Left renal pelvis (tissue), 4 donors: ENCODE data around the gene NOTCH4. TPM values are rescaled to one million over a fixed set of nuclear protein-coding genes. Genes with fewer than 3 reads are reported as not detected.
"Not testable (repeated sequence)": the region's sequence is repeated elsewhere in the genome, so short reads cannot be mapped to it uniquely, and the experiment has no call there.

ENCODE experiments used
- DNase-seq, 4 donors: peaks; one replicate each; pipeline ENCODE4 v3.0.0-alpha.2; 2013; ENCODE audit warnings: low read depth in 4 of 4, low spot score in 3 of 4
- polyA plus RNA-seq, 4 donors: library from polyadenylated mRNA; unstranded; fragments of 120-200 nt; gene quantifications; one replicate each; pipeline ENCODE4 v1.2.1, GENCODE V29; 2013; ENCODE audit not compliant: insufficient read length in 4 of 4

Gene NOTCH4
- polyA plus RNA-seq, 4 donors, result 14.3 to 19.3 (median 17.0) TPM

DNA sequence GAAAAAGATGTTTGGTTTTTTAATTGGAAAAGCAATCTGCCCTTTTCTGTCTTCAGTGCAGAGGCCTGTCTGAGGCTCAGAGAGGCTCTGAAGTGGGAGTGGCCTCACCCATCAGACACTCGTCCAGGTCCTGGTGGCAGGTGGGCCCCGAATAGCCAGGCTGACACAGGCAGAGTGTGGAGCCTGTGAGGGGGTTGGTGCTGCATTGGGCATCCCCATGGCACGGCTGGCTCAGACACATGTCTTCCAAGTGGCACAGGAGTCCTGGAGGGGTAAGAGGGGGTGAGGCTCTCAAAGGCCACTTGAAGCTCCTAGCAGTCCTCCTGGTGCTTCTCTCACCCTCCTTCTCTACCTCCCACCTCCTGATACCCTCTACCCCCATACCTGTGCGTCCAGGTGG, 3.8 kb downstream of the NOTCH4 start:
- DNase-seq, result no peak

DNA sequence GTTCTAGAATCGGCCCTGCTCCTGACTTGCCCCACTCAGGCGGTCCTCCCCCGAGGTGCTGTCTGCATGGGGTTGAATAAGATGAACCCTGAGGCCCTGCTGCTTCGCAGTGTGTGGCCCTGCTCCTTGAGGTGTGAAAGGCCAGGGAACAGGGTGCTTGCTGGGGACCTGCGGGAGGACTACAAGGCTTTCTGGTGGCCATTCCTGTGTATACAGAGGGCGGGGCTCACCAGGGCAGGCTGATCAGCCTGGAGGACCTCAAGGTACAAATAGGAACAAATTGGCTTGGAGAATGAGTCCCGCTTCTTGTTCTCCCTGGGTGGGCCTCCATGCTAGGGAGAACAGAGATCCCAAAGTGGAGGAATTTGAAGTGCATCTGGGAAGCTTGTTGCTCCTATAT, 5.7 kb downstream of the NOTCH4 start:
- DNase-seq, result no peak

DNA sequence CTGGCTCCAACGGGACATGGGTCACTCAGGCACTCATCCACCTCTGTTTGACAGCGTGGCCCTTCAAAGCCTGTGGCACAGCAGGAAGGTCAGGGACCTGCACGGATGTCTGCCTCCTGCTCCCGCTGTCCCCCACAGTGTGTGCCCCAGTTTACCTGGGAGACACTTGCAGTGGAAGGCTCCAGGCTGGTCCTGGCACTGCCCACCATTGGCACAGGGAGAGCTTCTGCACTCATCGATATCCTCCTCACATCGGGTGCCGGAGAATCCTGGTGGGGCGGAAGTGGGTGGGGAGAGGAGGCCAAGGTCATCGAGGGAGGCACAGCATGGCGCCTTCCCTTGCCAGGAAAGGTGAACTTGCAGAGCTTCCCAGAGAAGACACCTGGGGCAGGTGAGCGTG, 6.9 kb downstream of the NOTCH4 start:
- DNase-seq, result no peak

DNA sequence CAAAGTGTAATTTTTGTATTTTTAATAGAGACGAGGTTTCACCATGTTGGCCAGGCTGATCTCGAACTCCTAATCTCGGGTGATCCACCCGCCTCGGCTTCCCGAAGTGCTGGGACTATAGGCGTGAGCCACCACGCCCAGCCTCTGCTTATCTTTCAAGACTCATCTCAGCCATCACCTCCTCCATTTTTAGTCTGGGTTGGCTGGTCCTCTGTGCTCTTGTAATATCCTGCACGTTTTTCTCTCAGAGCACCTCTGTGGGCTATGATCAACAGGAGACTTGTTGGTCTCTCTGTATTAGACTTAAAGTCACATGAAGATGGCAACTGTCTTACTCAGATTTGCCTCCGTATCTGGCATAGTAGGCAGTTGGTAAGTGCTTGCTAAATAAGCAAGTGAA, 7.6 kb downstream of the NOTCH4 start:
- no peak for DNase-seq

DNA sequence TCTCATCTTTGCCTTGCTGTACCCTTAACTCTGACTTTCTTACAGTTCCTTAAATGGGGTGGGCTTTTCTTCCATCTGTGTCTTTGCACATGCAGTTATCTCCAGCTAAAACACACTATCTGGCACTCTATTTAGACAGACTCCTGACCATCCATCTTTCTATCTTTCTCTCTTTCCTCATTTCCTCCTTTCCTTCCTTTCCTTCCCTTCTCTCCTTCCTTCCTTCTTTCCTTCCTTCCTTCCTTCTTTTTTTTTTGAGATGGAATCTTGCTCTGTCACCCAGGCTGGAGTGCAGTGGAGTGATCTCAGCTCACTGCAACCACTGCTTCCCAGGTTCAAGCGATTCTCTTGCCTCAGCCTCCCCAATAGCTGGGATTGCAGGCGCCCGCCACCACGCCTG, 8.2 kb downstream of the NOTCH4 start:
- no peak for DNase-seq

DNA sequence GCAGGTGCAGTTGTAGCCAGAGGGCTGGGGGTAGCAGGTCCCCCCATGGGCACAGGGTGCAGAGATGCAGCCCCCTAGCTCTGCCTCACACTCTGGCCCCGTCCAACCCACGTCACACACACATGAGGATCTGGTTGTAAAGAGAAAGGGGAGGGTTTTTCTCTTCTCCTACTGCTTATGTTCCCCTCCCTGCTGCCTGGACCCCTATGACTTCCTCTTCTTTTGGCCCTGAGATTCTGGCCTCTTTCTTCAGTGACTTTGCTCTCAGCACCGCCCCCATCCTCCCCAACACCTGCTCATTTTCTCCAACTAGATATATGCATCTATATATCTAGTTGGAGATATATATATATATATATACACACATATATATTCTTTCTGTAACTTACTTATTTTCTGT, 9.7 kb downstream of the NOTCH4 start:
- DNase-seq, result no peak

DNA sequence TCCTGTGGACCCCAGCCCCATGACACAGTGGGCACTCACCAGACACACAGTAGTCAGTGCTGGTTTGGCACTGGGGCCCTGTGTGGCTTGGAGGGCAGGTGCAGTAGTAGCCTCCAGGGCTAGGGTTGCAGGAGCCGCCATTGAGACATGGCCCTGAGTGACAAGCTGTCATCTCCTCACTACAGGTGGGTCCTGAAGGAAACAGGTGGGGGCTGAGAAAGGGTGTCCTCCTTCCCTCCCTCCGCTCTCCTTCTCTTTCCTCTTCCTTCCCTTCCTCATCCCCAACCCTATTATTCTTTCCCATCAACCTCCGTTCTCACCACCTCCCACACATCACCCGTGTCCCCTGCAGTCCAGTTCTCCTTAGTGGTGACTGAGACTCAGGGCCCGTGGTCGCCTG, 10.2 kb downstream of the NOTCH4 start:
- DNase-seq, result no peak

DNA sequence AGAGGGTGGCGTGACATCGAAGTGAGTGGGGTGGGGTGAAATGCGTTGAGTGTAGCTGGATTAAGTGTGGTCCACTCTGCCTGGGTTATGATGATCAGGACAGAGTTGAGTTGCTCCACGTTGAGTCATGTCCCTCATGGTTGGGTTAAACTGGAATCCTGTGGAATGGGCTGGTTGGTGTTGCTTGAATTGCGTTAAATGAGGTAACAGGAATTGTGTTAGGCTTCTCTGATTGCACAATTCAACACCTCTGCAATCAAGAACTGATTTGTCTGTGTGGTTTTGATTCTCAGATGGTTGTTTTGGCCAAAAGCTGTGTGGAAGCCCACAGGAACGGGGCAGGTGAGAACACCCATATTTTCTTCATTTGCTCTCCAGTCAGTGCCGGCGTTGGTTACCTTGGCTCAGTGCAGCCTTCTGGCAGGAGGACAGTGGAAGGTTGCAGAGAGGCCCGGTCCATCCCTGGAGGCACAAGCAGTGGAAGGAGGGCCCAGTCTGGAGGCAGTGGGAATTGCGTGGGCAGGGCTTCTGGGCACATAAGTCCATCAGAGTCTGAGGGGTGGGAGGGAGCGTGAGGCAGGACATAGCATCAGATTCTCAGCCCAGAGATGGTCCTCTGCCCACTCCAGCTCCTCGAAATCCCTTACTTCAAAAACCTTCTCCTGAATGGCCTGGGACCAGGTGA, 11.6 kb downstream of the NOTCH4 start:
- DNase-seq, result no peak

DNA sequence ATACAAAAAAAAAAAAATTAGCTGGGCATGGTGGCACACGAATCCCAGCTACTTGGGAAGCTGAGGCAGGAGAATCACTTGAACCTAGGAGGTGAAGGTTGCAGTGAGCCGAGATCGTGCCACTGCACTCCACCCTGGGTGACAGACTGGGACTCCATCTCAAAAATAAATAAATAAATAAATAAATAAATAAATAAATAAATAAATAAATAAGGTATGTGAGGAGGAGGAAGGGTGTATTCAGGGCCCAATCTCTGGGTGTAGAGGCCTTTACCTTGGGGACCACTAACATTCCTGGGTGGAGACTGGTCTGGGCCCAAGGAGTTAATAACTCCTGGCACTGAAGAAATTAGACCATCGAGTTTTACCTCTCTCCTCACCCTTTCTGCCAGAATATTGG, 12.4 kb downstream of the NOTCH4 start:
- DNase-seq, result not testable (repeated sequence)

DNA sequence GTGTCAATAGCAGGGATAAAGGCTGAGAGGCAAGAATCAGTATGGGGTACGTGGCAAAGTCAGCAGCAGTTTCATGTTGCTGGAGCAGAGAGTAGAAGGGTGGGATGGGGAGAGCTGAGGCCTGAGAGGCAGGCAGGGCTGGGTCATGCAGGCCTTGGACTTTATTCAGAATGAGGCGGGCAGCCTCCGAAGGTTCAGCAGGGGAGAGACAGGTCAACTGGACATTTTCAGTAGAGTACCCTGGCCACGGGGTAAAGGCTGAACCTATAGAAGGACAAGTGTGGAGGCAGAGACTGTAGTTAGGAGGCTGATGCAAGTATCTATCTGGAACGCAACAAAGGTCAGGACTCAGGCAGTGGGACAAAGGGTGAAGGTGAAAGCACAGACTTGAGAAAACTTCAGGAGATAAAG, 13.7 kb downstream of the NOTCH4 start:
- no peak for DNase-seq

DNA sequence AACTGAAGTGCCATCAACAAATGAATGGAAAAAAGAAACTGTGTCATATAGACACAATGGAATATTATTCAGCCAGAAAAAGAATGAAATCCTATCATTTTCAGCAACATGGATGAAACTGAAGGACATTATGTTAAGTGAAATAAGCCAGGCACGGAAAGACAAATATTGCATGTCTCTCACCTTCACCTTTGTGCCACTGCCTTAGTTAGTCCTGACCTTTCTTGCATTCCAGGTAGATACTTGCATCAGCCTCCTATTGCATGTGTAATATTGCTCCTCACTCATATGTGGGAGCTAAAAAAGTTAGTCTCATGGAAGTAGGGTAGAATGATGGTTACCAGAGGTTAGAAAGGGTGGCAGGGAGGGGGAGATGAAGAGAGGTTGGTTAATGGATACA, 14.9 kb downstream of the NOTCH4 start:
- DNase-seq, result no peak

DNA sequence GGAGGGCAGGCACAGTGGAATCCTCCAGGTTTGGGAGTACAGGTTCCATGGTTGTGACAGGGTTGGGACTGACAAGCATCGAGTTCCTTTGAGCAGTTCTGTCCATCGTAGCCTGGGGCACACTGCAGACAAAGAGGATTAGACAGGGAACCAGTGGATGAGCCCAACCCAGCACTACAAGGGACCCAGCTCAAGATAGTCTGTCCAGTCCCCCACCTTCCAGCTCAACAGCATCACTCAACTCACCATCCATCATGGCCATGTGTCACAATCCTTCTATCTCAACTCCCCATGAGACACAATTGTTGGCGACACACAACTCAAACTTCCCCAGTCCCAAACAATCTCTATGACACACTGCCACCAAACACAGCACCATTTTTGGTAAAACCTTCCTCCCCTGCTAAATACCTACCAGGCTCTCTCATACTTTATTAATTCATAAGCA, 19.6 kb downstream of the NOTCH4 start:
- no peak for DNase-seq

DNA sequence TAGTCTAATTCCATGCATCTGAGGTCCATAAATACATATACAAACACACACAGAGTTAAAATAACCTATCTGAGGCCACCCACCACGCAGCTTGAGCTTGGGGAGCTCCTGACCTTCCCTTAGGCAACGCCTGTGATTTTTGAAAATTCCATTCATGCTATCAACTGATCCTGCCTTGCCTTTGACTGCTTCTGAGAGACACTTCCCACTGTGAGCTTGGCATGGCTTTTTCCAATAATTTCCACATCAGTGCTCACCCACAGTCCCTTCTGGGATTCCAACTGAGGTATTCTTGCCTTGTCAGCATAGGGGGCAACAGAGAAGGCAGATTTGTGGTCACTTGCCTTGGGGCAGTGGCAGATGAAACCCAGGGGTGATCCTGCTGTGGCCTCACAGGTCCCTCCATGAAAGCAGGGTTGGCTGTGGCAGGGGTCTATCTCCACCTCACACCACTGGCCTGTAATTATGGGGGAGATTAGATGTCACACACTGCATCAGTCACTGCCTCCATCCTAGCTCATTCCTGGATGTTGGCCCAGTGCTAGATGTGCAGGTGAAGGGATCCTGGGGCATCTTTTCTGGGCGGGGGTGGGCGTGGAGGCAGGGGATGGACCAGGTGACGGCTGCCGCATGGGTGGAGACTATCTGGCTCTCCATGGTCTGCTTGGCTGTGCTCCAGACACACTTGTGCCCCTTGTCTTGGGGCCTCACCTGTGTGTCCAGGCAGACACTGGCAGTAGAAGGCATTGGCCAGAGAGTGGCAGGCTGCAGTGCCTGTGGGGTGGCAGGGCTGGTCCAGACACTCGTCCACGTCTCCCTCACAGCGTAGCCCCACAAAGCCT, 20.2 kb downstream of the NOTCH4 start:
- DNase-seq, result no peak

DNA sequence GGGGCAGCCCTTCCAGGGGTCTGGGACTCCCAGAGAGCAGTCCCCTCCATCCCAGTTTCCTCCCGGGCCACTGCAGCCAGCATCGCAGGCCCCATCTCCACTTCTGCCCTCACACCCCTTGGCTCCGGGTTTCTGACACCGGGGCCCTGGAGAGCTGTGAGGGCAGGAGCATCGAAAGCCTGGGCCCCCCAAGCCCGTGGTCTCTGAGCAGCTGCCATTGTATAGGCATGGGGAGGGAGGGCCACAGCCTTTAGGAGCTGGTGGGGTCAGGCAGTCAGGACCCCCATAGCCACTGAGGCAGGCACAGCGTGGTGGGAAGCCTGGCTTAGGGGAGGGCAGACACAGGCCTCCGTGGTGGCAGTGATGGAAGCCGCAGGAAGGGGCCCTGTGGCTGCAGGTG, 21.7 kb downstream of the NOTCH4 start:
- no peak for DNase-seq

DNA sequence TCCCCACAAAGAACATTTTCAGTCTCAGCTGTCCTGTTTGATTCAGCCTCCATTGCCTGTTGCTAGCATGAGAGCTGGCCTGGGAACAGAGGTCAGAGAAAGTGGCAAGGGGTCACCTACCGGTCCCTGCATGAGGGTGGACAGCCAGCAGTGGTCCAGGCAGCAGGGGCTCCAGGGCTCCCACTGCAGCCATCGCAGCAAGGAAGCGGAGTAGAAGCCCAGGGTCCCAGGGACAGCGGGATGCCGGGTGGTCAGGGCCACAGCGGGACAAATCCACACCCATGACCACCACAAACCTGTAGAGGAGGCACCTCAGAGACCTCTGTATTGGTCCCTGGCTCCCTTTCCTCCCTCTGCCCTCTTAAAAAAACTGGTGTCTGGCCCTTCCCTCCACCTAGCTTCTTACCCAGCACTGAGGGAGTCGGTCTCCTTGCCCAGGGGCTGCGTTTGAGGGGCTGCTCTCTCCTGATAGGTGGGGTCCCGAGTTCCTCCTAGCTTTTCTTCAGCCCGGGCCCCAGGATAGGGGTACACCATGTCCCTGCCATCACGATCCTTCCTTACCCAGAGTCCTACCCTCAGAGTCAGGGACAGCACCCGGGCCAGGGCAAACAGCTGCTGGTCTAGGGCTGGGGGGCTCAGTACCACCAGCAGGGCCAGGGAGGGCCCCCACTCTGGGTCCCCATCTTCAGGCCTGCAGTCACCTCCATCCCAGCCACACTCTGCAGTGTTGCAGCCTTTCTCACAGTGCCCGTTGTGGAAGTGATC, 23.0 kb downstream of the NOTCH4 start:
- DNase-seq, result no peak

DNA sequence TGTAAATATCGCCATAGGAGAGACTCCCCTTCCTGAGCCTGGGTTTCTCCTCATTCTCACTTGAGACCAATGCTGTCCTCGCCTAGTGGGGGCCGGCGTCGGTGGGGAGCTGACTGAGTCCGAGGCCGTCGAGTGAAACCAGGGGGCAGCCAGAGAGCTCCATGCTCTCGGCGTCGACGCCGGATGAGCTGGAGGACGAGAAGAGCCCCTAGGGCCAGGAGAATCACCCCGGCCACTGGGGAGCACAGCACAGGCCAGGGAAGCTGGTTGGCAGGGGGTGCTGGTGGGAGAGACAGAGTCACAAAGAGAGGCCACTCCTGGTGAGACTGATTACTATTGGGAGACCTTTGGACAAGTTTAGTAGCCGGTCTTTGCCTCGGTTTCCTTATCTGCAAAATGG, 25.0 kb downstream of the NOTCH4 start:
- DNase-seq, result no peak

DNA sequence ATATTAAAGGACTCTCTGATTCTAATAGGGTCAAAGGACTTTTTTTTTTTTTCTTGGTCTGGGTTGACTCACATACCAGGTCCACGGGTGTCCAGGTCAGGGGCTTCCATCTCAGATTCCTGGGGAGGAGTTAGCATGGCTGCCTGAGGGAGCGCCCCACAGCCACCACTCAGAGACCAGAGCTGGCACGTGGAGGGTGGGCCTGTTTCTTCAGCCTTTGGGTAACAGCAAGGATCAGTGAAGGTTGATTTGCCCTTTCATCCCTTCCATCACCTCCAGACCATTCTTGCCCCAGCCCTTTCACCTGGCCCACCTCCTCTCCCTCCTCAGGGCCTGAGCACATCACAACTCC, 25.5 kb downstream of the NOTCH4 start:
- no peak for DNase-seq

DNA sequence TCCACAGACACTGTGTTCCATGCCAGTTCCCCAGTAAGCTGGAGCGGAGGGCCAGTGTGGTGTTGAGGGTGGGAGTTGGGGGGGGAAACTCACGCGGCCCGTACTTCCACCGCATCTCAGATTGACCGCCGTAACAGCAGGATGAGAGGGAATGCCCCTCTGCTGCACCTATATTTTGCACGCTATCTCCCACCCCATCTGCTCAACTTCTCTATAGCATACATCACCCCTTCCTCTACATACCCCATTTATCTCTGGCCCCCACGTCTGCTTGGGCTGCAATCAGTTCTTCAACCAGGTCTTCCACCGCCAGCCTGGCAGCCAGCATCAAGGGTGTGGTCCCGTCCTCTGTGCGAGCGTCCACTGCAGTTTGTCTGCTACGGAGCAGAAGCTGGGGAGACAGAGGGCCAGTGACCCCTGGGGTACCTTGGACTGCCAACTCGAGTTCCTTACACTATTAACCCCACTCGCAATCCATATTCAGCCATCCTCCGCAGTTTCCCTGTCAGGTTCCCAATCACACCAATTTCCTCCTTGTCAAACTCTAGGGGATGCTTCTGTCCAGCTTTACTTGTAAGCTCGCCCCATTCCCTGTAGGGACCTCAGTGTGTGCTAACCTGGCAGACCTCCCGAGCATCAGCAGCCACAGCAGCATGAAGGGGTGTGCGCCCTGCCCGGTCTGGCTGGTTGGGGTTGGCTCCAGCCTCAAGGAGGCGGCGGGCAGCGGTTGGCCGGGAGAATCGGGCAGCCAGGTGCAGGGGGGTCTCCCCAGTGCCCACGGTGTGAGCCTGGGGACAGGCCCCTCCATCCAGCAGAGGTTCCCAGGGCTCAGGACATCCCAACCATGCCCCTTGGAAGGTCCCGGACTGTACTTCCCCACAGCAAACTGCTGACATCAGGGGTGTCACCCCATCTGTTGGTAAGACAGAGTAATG, 26.9 kb downstream of the NOTCH4 start:
- DNase-seq, result no peak

DNA sequence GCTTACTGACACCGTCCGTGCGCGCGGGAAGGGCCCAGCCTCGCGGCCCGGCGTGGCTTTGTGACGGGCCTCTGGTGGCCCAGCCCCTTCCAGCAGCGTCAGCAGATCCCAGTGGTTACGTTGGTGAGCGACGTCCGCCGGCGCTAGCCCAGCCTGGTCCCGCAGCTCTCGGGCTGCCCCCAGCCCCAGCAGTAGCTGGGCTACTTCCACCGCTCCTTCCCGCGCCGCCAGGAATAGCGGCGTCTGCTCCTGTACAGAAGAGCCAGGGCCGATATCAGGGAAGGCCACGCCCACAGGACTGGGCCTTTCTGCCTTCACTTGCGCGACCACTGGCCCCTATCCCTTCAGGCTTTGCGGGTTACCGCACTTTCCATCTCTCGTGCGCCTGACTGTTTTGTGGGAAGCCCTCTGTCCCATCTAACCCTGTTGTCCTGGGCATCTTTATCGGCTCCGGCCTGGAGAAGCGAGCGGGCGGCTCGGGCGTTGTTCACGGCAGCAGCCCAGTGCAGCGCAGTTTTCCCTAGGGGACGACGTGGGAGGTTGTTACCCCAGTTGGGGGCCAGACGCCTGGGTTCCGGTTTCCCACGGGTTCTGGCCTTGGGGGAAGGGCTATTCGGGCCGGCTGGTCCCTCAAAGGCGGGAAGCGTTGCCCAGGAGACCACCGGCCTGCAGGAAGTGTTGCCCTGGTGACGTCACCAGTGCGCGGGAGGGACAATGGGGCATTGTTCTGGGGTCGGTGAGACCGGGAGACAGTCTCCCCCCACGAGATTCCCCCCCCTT, 27.8 kb downstream of the NOTCH4 start:
- DNase-seq, result peak; percentile 83 to 88 (median 86)

DNA sequence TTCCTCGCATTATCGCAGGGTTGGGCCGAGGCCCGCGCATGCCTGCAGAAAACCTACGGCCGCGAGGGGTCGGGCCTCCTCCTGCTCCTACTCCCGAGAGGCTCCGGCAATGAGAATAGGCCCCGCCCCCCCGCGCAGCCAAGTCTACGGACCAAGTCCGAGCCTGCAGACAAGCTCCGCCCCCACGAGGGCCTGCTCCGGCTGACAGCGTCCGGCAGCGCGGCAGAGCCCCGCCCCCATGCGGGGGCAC, 28.3 kb downstream of the NOTCH4 start:
- DNase-seq, result peak; percentile 99
